Peyer's patch (tissue), 4 donors: ENCODE results near the gene TDO2.

Source experiments
- CTCF ChIP-seq, 6 experiments: fragments of 450-650 bp in 4 of 6; fragments of 200-600 bp in 2 of 6; sonication (generic) in 1 of 6; IDR thresholded peaks; one replicate each; pipeline ENCODE4 v1.5.1; 2017 to 2019; ENCODE audit warnings: antibody characterized with exemption in 6 of 6, mild to moderate bottlenecking in 3 of 6, moderate library complexity in 1 of 6
- POLR2A ChIP-seq, 2 donors: fragments of 450-650 bp; IDR thresholded peaks; one replicate each; pipeline ENCODE4 v1.5.1; 2017; ENCODE audit warnings: antibody characterized with exemption in 2 of 2, mild to moderate bottlenecking in 2 of 2, moderate library complexity in 2 of 2

GRCh38 chr4:155889946-155890345 is 13.6 kb upstream of the TDO2 start:
- no peak for TF ChIP-seq CTCF (IDR thresholded peaks at IDR 0.05)
- no peak for TF ChIP-seq POLR2A (IDR thresholded peaks at IDR 0.05)
